Measurements from ENCODE around the gene POM121. TPM values are rescaled to one million over a fixed set of nuclear protein-coding genes. Genes with fewer than 3 reads are reported as not detected.
"Not testable (repeated sequence)": the region's sequence is repeated elsewhere in the genome, so short reads cannot be mapped to it uniquely, and the experiment has no call there.

The POM121 gene
- polyA plus RNA-seq, 3 donors = 3.4 to 18.8 (median 5.1) TPM

- WGBS (ENCODE audit: insufficient coverage) = no CpG with 5 or more reads among the region's 11 CpGs
- H3K79me2 ChIP-seq (ENCODE audit: insufficient read depth, low read length); H3K4me3 ChIP-seq (replicated peaks in 1 of 3; ENCODE audit: low read depth in 2 of 3, low read length in 3 of 3); H3K4me1 Mint-ChIP-seq; H3K27ac ChIP-seq (ENCODE audit: low read depth in 1 of 2, low read length in 2 of 2); H3K27me3 ChIP-seq (ENCODE audit: control insufficient read depth in 2 of 2, insufficient read depth in 2 of 2, low read length in 2 of 2); H3K4me2 ChIP-seq (replicated peaks; ENCODE audit: extremely low read depth, low read length, poor library complexity, severe bottlenecking); H4K20me1 ChIP-seq (ENCODE audit: insufficient read depth, low read length); DNase-seq; H3K4me3 Mint-ChIP-seq; H3K36me3 ChIP-seq (replicated peaks in 1 of 2; ENCODE audit: control insufficient read depth in 1 of 2, insufficient read depth in 2 of 2, low read length in 2 of 2); H3K4me1 ChIP-seq (ENCODE audit: control insufficient read depth in 1 of 2, insufficient read depth in 2 of 2, low read length in 2 of 2); H3K9me3 ChIP-seq (replicated peaks in 1 of 2; ENCODE audit: control insufficient read depth in 1 of 2, insufficient read depth in 1 of 2, low read length in 2 of 2); H3K9ac ChIP-seq (ENCODE audit: insufficient read depth, low read length, poor library complexity, severe bottlenecking); intact Hi-C loops (cut with micrococcal nuclease); H2AFZ ChIP-seq (ENCODE audit: insufficient read depth, low read depth, low read length, poor library complexity, severe bottlenecking); H3K9me3 Mint-ChIP-seq; H3K27me3 Mint-ChIP-seq (ENCODE audit: low read depth in 3 of 3); H3K27ac Mint-ChIP-seq; H3K36me3 Mint-ChIP-seq: not testable (repeated sequence)
Measured at GRCh38 chr7:72997887-72998468, 73.1 kb downstream of the POM121 start.

Small RNA genes lying within 50 kb of the gene (small RNA-seq; reads per million reads assigned to genes)
- not detected for gene RF00019 (ENCODE audit: insufficient read length, low read depth)

Other genes with a start within 250 kb of the POM121 start
- 1 to 10 TPM in 1 of 3 donors, under 1 TPM in 2; 0.17 to 2.9 (median 0.31) TPM for gene TYW1B, start 96.9 kb upstream of the POM121 start, polyA plus RNA-seq
- gene TRIM74, start 44.4 kb downstream of the POM121 start, polyA plus RNA-seq = under 1 TPM in 1 of 3 donors, not detected in 2; 0.08 TPM
- gene SPDYE8, start 104.7 kb downstream of the POM121 start, polyA plus RNA-seq = not detected
- not detected for gene SPDYE11, start 132.8 kb downstream of the POM121 start, polyA plus RNA-seq
- gene SPDYE9, start 160.9 kb downstream of the POM121 start, polyA plus RNA-seq = not detected